CD14-positive monocyte (primary cell): Measurements from ENCODE around the gene PCP2. TPM values are rescaled to one million over a fixed set of nuclear protein-coding genes. Genes with fewer than 3 reads are reported as not detected.

Experiments
- DNase-seq, 3 donors: peaks; one replicate each; pipeline ENCODE4 v3.0.0-alpha.2; 2011 to 2022
- H2AFZ ChIP-seq: 2 replicates; pipeline ENCODE4 v1.6.0; 2012; ENCODE audit warnings: mild to moderate bottlenecking, low read depth, low read length, inconsistent platforms; ENCODE audit not compliant: insufficient read depth, poor library complexity, severe bottlenecking
- H3K27ac ChIP-seq, 2 donors: 1 replicate in 1 of 2; 2 replicates in 1 of 2; pipeline ENCODE4 v1.5.1; 2012 to 2013; ENCODE audit warnings: low read length in 2 of 2, control low read depth in 1 of 2, inconsistent platforms in 1 of 2, low read depth in 1 of 2, mild to moderate bottlenecking in 1 of 2
- H3K27me3 ChIP-seq, 2 donors: one replicate each; pipeline versions ENCODE4 v1.6.0 to v1.6.1; 2011 to 2013; ENCODE audit warnings: low read length in 2 of 2; ENCODE audit not compliant: control insufficient read depth in 2 of 2, insufficient read depth in 2 of 2
- H3K36me3 ChIP-seq, 2 donors: replicated peaks in 1 of 2; 1 replicate in 1 of 2; 2 replicates in 1 of 2; pipeline versions ENCODE4 v1.5.1 to v1.6.1; 2012 to 2013; ENCODE audit warnings: low read length in 2 of 2, control low read depth in 1 of 2, inconsistent platforms in 1 of 2, mild to moderate bottlenecking in 1 of 2; ENCODE audit not compliant: insufficient read depth in 2 of 2, control insufficient read depth in 1 of 2
- H3K4me1 ChIP-seq, 2 donors: 1 replicate in 1 of 2; 2 replicates in 1 of 2; pipeline versions ENCODE4 v1.5.1 to v1.6.1; 2012 to 2013; ENCODE audit warnings: low read length in 2 of 2, control low read depth in 1 of 2, inconsistent platforms in 1 of 2, mild to moderate bottlenecking in 1 of 2, moderate library complexity in 1 of 2; ENCODE audit not compliant: insufficient read depth in 2 of 2, control insufficient read depth in 1 of 2
- H3K4me2 ChIP-seq: replicated peaks from 2 replicates; pipeline ENCODE3; 2012; ENCODE audit warnings: low read length, moderate library complexity, mild to moderate bottlenecking; ENCODE audit not compliant: poor library complexity, severe bottlenecking; ENCODE audit errors: extremely low read depth
- H3K4me3 ChIP-seq, 3 experiments: fragments of 200-600 bp in 1 of 3; sonication (generic) in 1 of 3; replicated peaks in 1 of 3; 1 replicate in 2 of 3; 2 replicates in 1 of 3; pipeline ENCODE4 v1.5.1; 2011 to 2013; ENCODE audit warnings: low read length in 3 of 3, mild to moderate bottlenecking in 3 of 3, control low read depth in 2 of 3, low read depth in 2 of 3, inconsistent platforms in 1 of 3, moderate library complexity in 1 of 3
- H3K79me2 ChIP-seq: 2 replicates; pipeline ENCODE4 v1.6.0; 2012; ENCODE audit warnings: mild to moderate bottlenecking, control low read depth, inconsistent platforms, low read length, moderate library complexity; ENCODE audit not compliant: insufficient read depth
- H3K9ac ChIP-seq: 2 replicates; pipeline ENCODE4 v1.6.0; 2017; ENCODE audit warnings: low read length, mild to moderate bottlenecking; ENCODE audit not compliant: insufficient read depth, poor library complexity, severe bottlenecking
- H3K9me3 ChIP-seq, 2 donors: replicated peaks in 1 of 2; 1 replicate in 1 of 2; 2 replicates in 1 of 2; pipeline versions ENCODE4 v1.5.1 to v1.6.1; 2012 to 2013; ENCODE audit warnings: low read length in 2 of 2, control low read depth in 1 of 2; ENCODE audit not compliant: control insufficient read depth in 1 of 2, insufficient read depth in 1 of 2
- H4K20me1 ChIP-seq: 2 replicates; pipeline ENCODE4 v1.6.0; 2012; ENCODE audit warnings: mild to moderate bottlenecking, low read length, control low read depth, moderate library complexity; ENCODE audit not compliant: insufficient read depth
- H3K27ac Mint-ChIP-seq, 7 donors: one replicate each; pipeline ENCODE4 v1.8.0; 2020; ENCODE audit warnings: mild to moderate bottlenecking in 7 of 7, mixed read lengths in 7 of 7, moderate library complexity in 6 of 7, inconsistent platforms in 2 of 7
- H3K27me3 Mint-ChIP-seq, 3 donors: one replicate each; pipeline ENCODE4 v1.8.0; 2021 to 2022; ENCODE audit warnings: low read depth in 3 of 3, mild to moderate bottlenecking in 3 of 3, mixed read lengths in 3 of 3, moderate library complexity in 3 of 3, inconsistent platforms in 1 of 3
- H3K36me3 Mint-ChIP-seq, 2 donors: one replicate each; pipeline ENCODE4 v1.8.0; 2020; ENCODE audit warnings: mixed read lengths in 2 of 2, inconsistent platforms in 1 of 2, mild to moderate bottlenecking in 1 of 2
- H3K4me1 Mint-ChIP-seq: one replicate; pipeline ENCODE4 v1.8.0; 2020; ENCODE audit warnings: mild to moderate bottlenecking, mixed read lengths
- H3K4me3 Mint-ChIP-seq, 2 donors: one replicate each; pipeline ENCODE4 v1.8.0; 2020; ENCODE audit warnings: mild to moderate bottlenecking in 2 of 2, mixed read lengths in 2 of 2, moderate library complexity in 1 of 2
- H3K9me3 Mint-ChIP-seq, 7 donors: one replicate each; pipeline ENCODE4 v1.8.0; 2020 to 2022; ENCODE audit warnings: mixed read lengths in 7 of 7, mild to moderate bottlenecking in 6 of 7, moderate library complexity in 6 of 7, inconsistent platforms in 2 of 7
- WGBS: methylation state at CpG from one replicate; pipeline ENCODE4 v1.1.5; 2013; ENCODE audit warnings: missing lambda C conversion rate; ENCODE audit not compliant: insufficient coverage; 5-methylcytosine and 5-hydroxymethylcytosine counted together
- intact Hi-C, 2 donors: fragments of 100-400 bp; cut with micrococcal nuclease; formaldehyde crosslinking; loops; one replicate each; pipeline versions ENCODE4 v1.15.0 to v1.15.1; 2023
- polyA plus RNA-seq, 3 donors: library from polyadenylated mRNA; depleted of rRNA in 1 of 3; unstranded in 2 of 3; stranded (reverse) in 1 of 3; fragments of 300-500 nt in 2 of 3; fragments of >200 nt in 1 of 3; fragmentation: Illumina TruSeq in 2 of 3; gene quantifications; 1 replicate in 2 of 3; 2 replicates in 1 of 3; pipeline ENCODE4 v1.2.3, GENCODE V29; 2012 to 2021
- TF ChIP-seq, protein P1 (sequence below): fragments of 200-600 bp; IDR thresholded peaks from one replicate; pipeline ENCODE4 v1.8.0; 2022; ENCODE audit warnings: antibody characterized with exemption, mild to moderate bottlenecking

PCP2 gene
- polyA plus RNA-seq, 3 donors, result 1.8 TPM; not detected in 2

DNA sequence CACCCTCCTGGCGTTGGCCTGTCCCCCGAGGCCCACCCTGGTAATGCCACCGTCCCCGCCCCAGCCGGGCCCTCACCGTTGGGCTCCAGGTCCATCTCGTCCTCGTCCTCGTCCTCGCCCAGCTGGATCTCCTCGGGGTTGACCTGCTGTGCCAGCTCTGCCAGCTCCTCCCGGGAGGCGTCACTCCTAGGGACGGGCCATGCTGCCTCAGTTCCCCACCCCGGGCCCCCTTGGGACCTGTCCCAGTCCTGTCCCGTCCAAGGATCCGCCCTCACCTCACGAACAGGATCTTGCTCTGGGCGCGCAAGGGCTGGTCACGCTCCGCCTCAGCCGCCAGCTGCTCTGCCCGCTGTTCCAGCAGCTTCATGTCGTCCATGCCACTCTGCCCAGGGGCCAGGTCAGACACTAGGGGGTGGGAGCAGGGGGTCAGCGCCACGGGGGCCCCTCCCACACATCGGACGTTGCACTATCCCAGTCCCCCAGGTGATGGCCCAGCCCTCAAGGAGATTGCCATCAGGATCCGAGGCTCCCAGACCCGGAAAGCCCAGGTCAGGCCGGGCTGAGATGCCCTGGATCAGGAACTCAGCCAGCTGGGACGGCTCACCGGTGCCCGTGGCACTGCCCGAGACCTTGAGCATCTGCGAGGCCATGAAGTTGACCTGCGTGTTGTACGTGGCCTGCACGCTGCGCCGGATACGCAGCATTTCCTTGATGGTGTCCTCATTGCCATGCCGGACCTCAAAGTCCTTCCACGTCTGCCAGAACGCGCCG is 13.7 kb downstream of the PCP2 start:
- no peak overlapping the region for H2AFZ ChIP-seq
- H3K27ac ChIP-seq, result no peak overlapping the region
- H3K4me1 ChIP-seq, result peaks cover 0 to 14% of the 10 kb centered on the region in 2 donors
- H3K36me3 ChIP-seq, result peaks cover 55 to 67% of the 10 kb centered on the region in 2 donors
- H4K20me1 ChIP-seq, result peaks cover 4% of the 10 kb centered on the region
- H3K36me3 Mint-ChIP-seq, result peaks cover 59 to 74% of the 10 kb centered on the region in 2 donors
- H3K4me3 ChIP-seq, result no peak overlapping the region
- H3K27me3 ChIP-seq, result no peaks in the 10 kb centered on the region
- peaks cover 0 to 2% (median 2%) of the 10 kb centered on the region in 3 donors for H3K27me3 Mint-ChIP-seq
- TF ChIP-seq, protein P1, sequence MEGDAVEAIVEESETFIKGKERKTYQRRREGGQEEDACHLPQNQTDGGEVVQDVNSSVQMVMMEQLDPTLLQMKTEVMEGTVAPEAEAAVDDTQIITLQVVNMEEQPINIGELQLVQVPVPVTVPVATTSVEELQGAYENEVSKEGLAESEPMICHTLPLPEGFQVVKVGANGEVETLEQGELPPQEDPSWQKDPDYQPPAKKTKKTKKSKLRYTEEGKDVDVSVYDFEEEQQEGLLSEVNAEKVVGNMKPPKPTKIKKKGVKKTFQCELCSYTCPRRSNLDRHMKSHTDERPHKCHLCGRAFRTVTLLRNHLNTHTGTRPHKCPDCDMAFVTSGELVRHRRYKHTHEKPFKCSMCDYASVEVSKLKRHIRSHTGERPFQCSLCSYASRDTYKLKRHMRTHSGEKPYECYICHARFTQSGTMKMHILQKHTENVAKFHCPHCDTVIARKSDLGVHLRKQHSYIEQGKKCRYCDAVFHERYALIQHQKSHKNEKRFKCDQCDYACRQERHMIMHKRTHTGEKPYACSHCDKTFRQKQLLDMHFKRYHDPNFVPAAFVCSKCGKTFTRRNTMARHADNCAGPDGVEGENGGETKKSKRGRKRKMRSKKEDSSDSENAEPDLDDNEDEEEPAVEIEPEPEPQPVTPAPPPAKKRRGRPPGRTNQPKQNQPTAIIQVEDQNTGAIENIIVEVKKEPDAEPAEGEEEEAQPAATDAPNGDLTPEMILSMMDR, result no peak
- 97% methylated on average over 40 of the region's 48 CpGs for WGBS
- H3K27ac Mint-ChIP-seq, result no peak overlapping the region
- no peak overlapping the region for H3K4me3 Mint-ChIP-seq
- peaks cover 0 to 7% (median 0%) of the 10 kb centered on the region in 7 donors for H3K9me3 Mint-ChIP-seq
- DNase-seq, result no peak
- H3K79me2 ChIP-seq, result no peaks in the 10 kb centered on the region
- intact Hi-C loops, result loop anchor here in 1 of 2 donors (10.0 kb wide), 1 partner anchor 225 kb away; no protein-coding TSS in a partner anchor
- H3K4me1 Mint-ChIP-seq, result peaks cover 17% of the 10 kb centered on the region
- H3K9me3 ChIP-seq, result no peaks in the 10 kb centered on the region
- H3K9ac ChIP-seq, result no peak overlapping the region
- H3K4me2 ChIP-seq, result no peak overlapping the region

DNA sequence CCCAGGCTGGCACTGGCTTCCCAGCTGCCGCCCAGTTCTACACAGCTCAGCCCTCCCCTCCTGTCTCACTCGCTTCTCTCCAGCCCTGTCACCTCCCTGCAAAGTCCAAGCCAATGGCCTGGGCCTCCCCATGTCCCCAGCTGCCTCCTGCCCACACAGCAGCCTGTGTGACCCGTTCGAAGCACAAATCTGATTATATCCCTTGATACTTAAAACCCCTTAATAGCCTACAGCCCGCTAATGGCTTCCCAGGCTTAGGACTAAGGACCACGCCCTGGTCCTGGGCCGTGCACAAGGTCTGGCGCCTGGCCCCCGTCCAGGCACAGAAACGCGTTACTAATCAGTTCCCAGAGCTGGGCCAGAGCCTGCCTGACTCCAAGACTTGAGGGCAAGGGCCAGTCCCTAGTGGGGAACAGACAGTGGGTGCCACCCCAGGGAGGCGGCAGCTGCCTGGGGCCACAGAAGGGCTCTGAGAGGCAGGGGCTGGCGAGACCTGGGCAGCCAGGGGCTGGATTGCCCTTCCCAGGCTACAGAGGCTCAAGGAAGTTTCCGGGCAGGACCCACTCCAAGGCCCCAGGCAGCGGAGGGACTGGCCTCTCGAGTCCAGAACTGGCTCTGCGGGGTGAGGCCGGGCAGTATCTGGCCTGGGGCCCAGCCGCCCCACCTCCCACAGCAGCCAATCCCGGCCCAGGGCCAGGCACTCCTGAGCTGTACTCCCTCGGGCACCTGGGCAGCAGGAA is 14.6 kb downstream of the PCP2 start:
- H3K27me3 ChIP-seq, result no peaks in the 10 kb centered on the region
- H3K4me3 ChIP-seq, result no peak overlapping the region
- H3K4me3 Mint-ChIP-seq, result no peak overlapping the region
- H4K20me1 ChIP-seq, result peaks cover 4% of the 10 kb centered on the region
- no peak overlapping the region for H3K27ac ChIP-seq
- H3K4me1 Mint-ChIP-seq, result peaks cover 17% of the 10 kb centered on the region
- H2AFZ ChIP-seq, result no peak overlapping the region
- peaks cover 53 to 64% of the 10 kb centered on the region in 2 donors for H3K36me3 Mint-ChIP-seq
- peaks cover 0 to 7% (median 0%) of the 10 kb centered on the region in 7 donors for H3K9me3 Mint-ChIP-seq
- intact Hi-C loops, result no loop called here
- no peaks in the 10 kb centered on the region for H3K79me2 ChIP-seq
- H3K4me2 ChIP-seq, result no peak overlapping the region
- WGBS, result 98% methylated on average over 19 of the region's 21 CpGs
- H3K27ac Mint-ChIP-seq, result peak overlapping the region in 2 of 7 donors; percentile 6 to 25
- DNase-seq, result no peak
- H3K9ac ChIP-seq, result no peak overlapping the region
- peaks cover 2% of the 10 kb centered on the region in 3 donors for H3K27me3 Mint-ChIP-seq
- no peaks in the 10 kb centered on the region for H3K9me3 ChIP-seq
- peaks cover 0 to 14% of the 10 kb centered on the region in 2 donors for H3K4me1 ChIP-seq
- TF ChIP-seq, protein P1, result no peak
- H3K36me3 ChIP-seq, result peaks cover 47 to 58% of the 10 kb centered on the region in 2 donors
